ENCODE measurements around the gene BUD13. TPM values are rescaled to one million over a fixed set of nuclear protein-coding genes. Genes with fewer than 3 reads are reported as not detected.

The BUD13 gene
- polyA plus RNA-seq, 1 of the 3 experiments (the other 2 are of a cell fraction): 15.5 TPM

DNA sequence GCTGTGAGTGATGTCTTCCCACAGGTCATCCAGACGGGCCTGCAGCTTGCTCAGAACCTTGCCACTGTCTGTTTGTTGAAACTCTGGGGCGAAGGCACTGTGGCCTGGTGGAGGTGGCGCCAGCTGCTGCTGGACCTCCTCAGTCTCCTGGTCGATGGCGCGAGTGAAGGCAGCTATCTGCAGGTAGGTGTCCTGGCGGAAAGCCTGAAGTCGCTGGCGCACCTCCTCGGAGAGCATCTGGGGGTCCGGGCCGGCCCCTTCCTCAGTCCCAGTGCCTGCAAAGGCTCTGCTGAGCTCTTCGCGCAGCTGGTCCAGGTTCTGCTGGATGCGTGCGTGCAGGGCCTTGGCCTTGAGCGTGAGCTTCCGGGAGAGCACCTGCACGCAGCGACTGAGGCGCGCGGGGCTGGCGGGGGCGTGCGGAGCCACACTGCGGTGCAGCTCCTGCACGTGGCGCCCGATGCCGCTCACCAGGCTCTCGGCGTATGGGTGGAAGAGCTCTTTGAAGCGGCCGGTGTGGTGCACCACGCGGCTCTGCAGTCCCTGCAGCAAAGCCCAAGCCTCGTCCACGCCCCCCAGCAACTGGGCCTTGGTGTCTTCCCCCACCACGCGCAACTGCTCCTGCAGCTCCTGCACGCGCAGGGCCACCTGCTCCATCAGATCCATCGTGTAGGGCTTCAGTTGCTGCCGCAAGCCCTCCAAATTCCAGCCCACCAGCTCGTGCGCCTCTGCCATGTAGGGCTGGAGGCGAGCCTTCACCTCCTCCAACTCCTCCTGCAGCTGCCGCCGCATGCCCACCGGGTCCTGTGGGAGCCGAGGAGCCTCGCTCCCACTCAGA lies 17.6 kb upstream of the BUD13 start (continued):
- TF ChIP-seq TAF1 (IDR thresholded peaks at IDR 0.05; ENCODE audit: borderline replicate concordance, low read depth, low read length) (no peak), EZH2phosphoT487 (IDR thresholded peaks at IDR 0.05; ENCODE audit: borderline replicate concordance, low read depth) (no peak), GATA2 (CRISPR knock-in tag; IDR thresholded peaks at IDR 0.05) (no peak)
- TF ChIP-seq, protein P1, sequence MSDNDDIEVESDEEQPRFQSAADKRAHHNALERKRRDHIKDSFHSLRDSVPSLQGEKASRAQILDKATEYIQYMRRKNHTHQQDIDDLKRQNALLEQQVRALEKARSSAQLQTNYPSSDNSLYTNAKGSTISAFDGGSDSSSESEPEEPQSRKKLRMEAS (IDR thresholded peaks at IDR 0.05; ENCODE audit: low read depth): no peak

DNA sequence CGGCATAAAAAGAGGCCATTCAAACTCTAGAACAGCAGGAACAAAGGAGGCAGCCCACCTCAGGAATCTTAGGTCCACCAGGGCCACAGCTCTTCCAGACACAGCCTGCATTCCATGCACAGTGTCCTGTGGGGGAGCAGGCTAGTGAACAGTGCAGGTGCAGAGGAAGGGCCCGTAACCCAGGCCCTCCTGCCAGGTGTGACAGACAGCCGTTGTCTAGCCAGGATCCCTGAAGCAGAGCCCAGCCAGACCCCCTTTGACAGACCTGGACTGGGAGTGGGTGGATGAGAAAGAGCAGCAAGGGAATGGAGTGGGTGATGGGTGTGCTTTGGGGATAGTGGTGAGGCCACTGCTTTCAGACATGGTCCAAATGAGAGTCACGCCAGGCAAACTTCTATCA lies 16.2 kb upstream of the BUD13 start:
- Histone ChIP-seq H3K27ac (ENCODE audit: low read depth in 2 of 2, low read length in 1 of 2) (no peak overlapping the region), H3K36me3 (replicated peaks in 1 of 2; ENCODE audit: control insufficient read depth in 1 of 2, insufficient read depth in 2 of 2, low read length in 1 of 2) (peaks cover 23 to 28% of the 10 kb centered on the region in 2 experiments), H2AFZ (ENCODE audit: low read depth) (no peak overlapping the region), H3K4me2 (peak overlapping the region; percentile 88; the same call in 1 of the 2 replicates), H3K9ac (no peak overlapping the region), H3F3A (replicated peaks; ENCODE audit: insufficient read depth) (peaks cover 11% of the 10 kb centered on the region), H4K20me1 (ENCODE audit: insufficient read depth) (no peaks in the 10 kb centered on the region), H3K4me1 (ENCODE audit: control insufficient read depth in 1 of 2, insufficient read depth in 2 of 2, low read depth in 1 of 2, low read length in 1 of 2) (peaks cover 8 to 20% of the 10 kb centered on the region in 2 experiments; a peak in 3 of 4 replicates), H3K79me2 (ENCODE audit: insufficient read depth) (peaks cover 27% of the 10 kb centered on the region), H3K9me3 (no peaks in the 10 kb centered on the region), H3K27me3 (ENCODE audit: insufficient read depth) (no peaks in the 10 kb centered on the region), H3K4me3 (ENCODE audit: low read depth in 2 of 2, low read length in 1 of 2) (no peak overlapping the region; a peak in 1 of 4 replicates), H3K9me2 (no peaks in the 10 kb centered on the region)
- ChIA-PET CTCF (interaction anchor here (1.0 to 11.4 kb wide), 4 partner anchors 47 to 438 kb away, joined by 5 to 268 read pairs (median 16); partner anchors contain the start of gene SIK3), POLR2A (interaction anchor here (1.2 kb wide), 1 partner anchor 310 kb away, joined by 3 read pairs; no protein-coding TSS in a partner anchor)
- DNase-seq: no peak
- WGBS (ENCODE audit: low lambda C conversion rate): 100% methylated on average over 3 of the region's 4 CpGs
- TF ChIP-seq, protein P2, sequence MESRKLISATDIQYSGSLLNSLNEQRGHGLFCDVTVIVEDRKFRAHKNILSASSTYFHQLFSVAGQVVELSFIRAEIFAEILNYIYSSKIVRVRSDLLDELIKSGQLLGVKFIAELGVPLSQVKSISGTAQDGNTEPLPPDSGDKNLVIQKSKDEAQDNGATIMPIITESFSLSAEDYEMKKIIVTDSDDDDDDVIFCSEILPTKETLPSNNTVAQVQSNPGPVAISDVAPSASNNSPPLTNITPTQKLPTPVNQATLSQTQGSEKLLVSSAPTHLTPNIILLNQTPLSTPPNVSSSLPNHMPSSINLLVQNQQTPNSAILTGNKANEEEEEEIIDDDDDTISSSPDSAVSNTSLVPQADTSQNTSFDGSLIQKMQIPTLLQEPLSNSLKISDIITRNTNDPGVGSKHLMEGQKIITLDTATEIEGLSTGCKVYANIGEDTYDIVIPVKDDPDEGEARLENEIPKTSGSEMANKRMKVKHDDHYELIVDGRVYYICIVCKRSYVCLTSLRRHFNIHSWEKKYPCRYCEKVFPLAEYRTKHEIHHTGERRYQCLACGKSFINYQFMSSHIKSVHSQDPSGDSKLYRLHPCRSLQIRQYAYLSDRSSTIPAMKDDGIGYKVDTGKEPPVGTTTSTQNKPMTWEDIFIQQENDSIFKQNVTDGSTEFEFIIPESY (IDR thresholded peaks at IDR 0.05; ENCODE audit: borderline replicate concordance, low read depth): no peak
- TF ChIP-seq MEF2A (IDR thresholded peaks at IDR 0.05; ENCODE audit: borderline replicate concordance, low read depth) (no peak), YY1 (IDR thresholded peaks at IDR 0.05; ENCODE audit: low read depth) (no peak), JUND (IDR thresholded peaks at IDR 0.05) (no peak)
- TF ChIP-seq, protein P1 (IDR thresholded peaks at IDR 0.05; ENCODE audit: low read depth): no peak

DNA sequence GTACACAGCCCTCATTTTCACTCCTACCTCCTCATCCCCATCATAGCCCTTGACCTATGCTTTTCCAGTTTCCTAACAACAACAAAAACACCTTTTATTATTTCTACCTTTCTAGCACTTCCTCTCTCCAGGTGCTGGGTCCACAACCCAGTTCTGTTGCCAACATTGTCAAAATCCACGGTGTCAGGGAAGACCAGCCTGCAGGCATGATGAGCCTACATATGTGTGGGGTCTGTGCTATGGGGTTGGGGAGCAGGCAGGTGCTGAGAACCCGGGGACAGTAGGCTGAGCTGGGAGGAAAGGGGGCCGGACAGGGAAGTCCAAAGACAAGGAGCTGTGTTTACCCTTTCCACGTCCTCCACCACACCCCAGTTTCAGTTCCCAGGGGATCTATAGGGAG lies 15.7 kb upstream of the BUD13 start:
- peak overlapping the region; percentile 75 to 93 for H3K4me3 ChIP-seq (ENCODE audit: low read depth in 2 of 2, low read length in 1 of 2)
- H3K9me2 ChIP-seq: no peaks in the 10 kb centered on the region
- H3K9ac ChIP-seq: peak overlapping the region; percentile 90
- peaks cover 27 to 32% of the 10 kb centered on the region in 2 experiments for H3K36me3 ChIP-seq (replicated peaks in 1 of 2; ENCODE audit: control insufficient read depth in 1 of 2, insufficient read depth in 2 of 2, low read length in 1 of 2)
- DNase-seq: peak; percentile 26
- H3K27me3 ChIP-seq (ENCODE audit: insufficient read depth): no peaks in the 10 kb centered on the region
- H3F3A ChIP-seq (replicated peaks; ENCODE audit: insufficient read depth): peaks cover 10% of the 10 kb centered on the region
- CTCF ChIA-PET: interaction anchor here (0.8 to 11.4 kb wide), 5 partner anchors 14 to 438 kb away, joined by 3 to 268 read pairs (median 7); partner anchors contain the start of gene SIK3
- WGBS (ENCODE audit: low lambda C conversion rate): 53% methylated on average over 4 of the region's 4 CpGs
- peaks cover 27% of the 10 kb centered on the region for H3K79me2 ChIP-seq (ENCODE audit: insufficient read depth)
- peak overlapping the region; percentile 88 for H3K4me2 ChIP-seq
- TF ChIP-seq SMC3 (IDR thresholded peaks at IDR 0.05; ENCODE audit: low read depth, low read length) (no peak), MEF2A (IDR thresholded peaks at IDR 0.05; ENCODE audit: borderline replicate concordance, low read depth) (no peak), GABPA (IDR thresholded peaks at IDR 0.05; ENCODE audit: low read depth) (no peak), YY1 (IDR thresholded peaks at IDR 0.05; ENCODE audit: low read depth) (no peak), MXI1 (IDR thresholded peaks at IDR 0.05; ENCODE audit: low read depth, low read length) (no peak), RXRA (IDR thresholded peaks at IDR 0.05; ENCODE audit: borderline replicate concordance, low read depth) (no peak), TAF1 (IDR thresholded peaks at IDR 0.05; ENCODE audit: borderline replicate concordance, low read depth, low read length) (no peak), JUND (IDR thresholded peaks at IDR 0.05) (no peak), RCOR1 (IDR thresholded peaks at IDR 0.05; ENCODE audit: low read length) (no peak), GATA2 (CRISPR knock-in tag; IDR thresholded peaks at IDR 0.05) (no peak)
- TF ChIP-seq, protein P3, sequence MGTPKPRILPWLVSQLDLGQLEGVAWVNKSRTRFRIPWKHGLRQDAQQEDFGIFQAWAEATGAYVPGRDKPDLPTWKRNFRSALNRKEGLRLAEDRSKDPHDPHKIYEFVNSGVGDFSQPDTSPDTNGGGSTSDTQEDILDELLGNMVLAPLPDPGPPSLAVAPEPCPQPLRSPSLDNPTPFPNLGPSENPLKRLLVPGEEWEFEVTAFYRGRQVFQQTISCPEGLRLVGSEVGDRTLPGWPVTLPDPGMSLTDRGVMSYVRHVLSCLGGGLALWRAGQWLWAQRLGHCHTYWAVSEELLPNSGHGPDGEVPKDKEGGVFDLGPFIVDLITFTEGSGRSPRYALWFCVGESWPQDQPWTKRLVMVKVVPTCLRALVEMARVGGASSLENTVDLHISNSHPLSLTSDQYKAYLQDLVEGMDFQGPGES (IDR thresholded peaks at IDR 0.05; ENCODE audit: low read depth, low read length): no peak
- TF ChIP-seq, protein P4, sequence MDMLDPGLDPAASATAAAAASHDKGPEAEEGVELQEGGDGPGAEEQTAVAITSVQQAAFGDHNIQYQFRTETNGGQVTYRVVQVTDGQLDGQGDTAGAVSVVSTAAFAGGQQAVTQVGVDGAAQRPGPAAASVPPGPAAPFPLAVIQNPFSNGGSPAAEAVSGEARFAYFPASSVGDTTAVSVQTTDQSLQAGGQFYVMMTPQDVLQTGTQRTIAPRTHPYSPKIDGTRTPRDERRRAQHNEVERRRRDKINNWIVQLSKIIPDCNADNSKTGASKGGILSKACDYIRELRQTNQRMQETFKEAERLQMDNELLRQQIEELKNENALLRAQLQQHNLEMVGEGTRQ (IDR thresholded peaks at IDR 0.05; ENCODE audit: borderline replicate concordance, low read depth, low read length): no peak
- TF ChIP-seq, protein P5, sequence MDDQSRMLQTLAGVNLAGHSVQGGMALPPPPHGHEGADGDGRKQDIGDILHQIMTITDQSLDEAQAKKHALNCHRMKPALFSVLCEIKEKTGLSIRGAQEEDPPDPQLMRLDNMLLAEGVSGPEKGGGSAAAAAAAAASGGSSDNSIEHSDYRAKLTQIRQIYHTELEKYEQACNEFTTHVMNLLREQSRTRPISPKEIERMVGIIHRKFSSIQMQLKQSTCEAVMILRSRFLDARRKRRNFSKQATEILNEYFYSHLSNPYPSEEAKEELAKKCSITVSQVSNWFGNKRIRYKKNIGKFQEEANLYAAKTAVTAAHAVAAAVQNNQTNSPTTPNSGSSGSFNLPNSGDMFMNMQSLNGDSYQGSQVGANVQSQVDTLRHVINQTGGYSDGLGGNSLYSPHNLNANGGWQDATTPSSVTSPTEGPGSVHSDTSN (IDR thresholded peaks at IDR 0.05): no peak
- H3K4me1 ChIP-seq (ENCODE audit: control insufficient read depth in 1 of 2, insufficient read depth in 2 of 2, low read depth in 1 of 2, low read length in 1 of 2): peaks cover 8 to 20% of the 10 kb centered on the region in 2 experiments; a peak in 3 of 4 replicates
- POLR2A ChIA-PET: interaction anchor here (1.0 to 1.7 kb wide), 4 partner anchors 15 to 355 kb away, joined by 3 to 8 read pairs (median 4); partner anchors contain the start of genes APOA1 and PAFAH1B2
- H2AFZ ChIP-seq (ENCODE audit: low read depth): peak overlapping the region; percentile 98
- H3K9me3 ChIP-seq: no peaks in the 10 kb centered on the region
- H3K27ac ChIP-seq (ENCODE audit: low read depth in 2 of 2, low read length in 1 of 2): peak overlapping the region; percentile 58 to 70; a peak in 2 of 4 replicates
- no peaks in the 10 kb centered on the region for H4K20me1 ChIP-seq (ENCODE audit: insufficient read depth)

All from SK-N-SH (cell line).